Tibial nerve (tissue), 3 donors: ENCODE data around the gene DROSHA.

Experiments used
- POLR2A ChIP-seq, 2 donors: fragments of 450-650 bp; IDR thresholded peaks; one replicate each; pipeline ENCODE4 v1.6.1; 2017; ENCODE audit warnings: antibody characterized with exemption in 2 of 2, mild to moderate bottlenecking in 2 of 2, moderate library complexity in 2 of 2
- TF ChIP-seq, protein P1 (sequence below), 5 experiments: fragments of 200-600 bp in 3 of 5; fragments of 450-650 bp in 2 of 5; sonication (generic) in 3 of 5; IDR thresholded peaks; one replicate each; pipeline ENCODE4 v1.5.1; 2016 to 2019; ENCODE audit warnings: antibody characterized with exemption in 5 of 5, mild to moderate bottlenecking in 3 of 5, moderate library complexity in 2 of 5

DNA sequence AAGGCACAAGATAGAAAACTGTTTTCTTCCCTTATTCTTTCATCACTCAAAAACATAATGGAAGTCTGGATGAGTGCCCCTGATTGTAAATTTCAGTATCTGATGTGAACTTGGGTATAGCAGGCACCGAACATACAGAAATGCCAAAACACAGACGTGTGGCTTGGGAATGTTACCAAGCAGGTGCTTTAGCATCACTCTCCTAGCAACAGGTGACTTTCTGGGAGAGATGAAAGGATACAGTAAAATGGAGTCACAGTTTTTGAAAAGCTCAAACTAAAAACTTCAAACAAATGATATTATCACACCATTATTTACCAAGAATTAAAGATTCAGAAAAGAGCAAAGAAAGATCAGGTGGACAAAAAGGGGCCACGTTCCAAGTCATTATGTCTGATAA lies 130.2 kb downstream of the DROSHA start:
- TF ChIP-seq, protein P1, sequence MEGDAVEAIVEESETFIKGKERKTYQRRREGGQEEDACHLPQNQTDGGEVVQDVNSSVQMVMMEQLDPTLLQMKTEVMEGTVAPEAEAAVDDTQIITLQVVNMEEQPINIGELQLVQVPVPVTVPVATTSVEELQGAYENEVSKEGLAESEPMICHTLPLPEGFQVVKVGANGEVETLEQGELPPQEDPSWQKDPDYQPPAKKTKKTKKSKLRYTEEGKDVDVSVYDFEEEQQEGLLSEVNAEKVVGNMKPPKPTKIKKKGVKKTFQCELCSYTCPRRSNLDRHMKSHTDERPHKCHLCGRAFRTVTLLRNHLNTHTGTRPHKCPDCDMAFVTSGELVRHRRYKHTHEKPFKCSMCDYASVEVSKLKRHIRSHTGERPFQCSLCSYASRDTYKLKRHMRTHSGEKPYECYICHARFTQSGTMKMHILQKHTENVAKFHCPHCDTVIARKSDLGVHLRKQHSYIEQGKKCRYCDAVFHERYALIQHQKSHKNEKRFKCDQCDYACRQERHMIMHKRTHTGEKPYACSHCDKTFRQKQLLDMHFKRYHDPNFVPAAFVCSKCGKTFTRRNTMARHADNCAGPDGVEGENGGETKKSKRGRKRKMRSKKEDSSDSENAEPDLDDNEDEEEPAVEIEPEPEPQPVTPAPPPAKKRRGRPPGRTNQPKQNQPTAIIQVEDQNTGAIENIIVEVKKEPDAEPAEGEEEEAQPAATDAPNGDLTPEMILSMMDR (IDR thresholded peaks at IDR 0.05) = no peak
- TF ChIP-seq POLR2A (IDR thresholded peaks at IDR 0.05) = no peak
